Renal cortical epithelial cell (primary cell): ENCODE measurements around the gene CTAGE15. TPM values are rescaled to one million over a fixed set of nuclear protein-coding genes. Genes with fewer than 3 reads are reported as not detected.
"Not testable (repeated sequence)": the region's sequence is repeated elsewhere in the genome, so short reads cannot be mapped to it uniquely, and the experiment has no call there.

ENCODE experiments used
- DNase-seq: peaks from one replicate; pipeline ENCODE4 v3.0.0-alpha.2; 2011; ENCODE audit warnings: low read depth
- total RNA-seq: library from RNA; depleted of rRNA; stranded (reverse); fragments of >200 nt; gene quantifications from 2 replicates; pipeline ENCODE4 v1.2.3, GENCODE V29; 2014

The CTAGE15 gene
- 0.87 TPM in 1 of 2 replicates, not detected in the other for total RNA-seq

DNA sequence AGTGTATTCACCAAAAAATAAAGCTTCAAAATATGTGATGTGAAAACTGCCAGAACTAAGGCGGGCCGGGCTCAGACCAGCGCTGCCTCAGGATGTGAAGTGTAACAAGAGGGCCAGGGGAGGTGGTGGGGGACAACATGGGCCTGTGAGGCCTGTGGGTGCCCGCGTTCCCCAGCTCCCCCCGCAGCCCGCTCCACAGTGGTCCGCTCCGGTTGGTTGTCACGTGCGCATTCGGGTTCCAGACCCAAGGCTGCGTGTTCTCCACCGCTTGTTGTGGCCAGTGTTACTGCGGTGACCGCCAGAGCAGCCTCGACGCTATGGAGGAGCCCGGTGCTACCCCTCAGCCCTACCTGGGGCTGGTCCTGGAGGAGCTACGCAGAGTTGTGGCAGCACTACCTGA is at the start of gene CTAGE15:
TSS of gene CTAGE15 (plus strand) at position 301 of the 400 bp plus-strand sequence. CDS start at position 318, 17 bp downstream.
- DNase-seq, result not testable (repeated sequence)

- DNase-seq, result not testable (repeated sequence)
These were observed 49.2 kb upstream of the CTAGE15 start for GRCh38 chr7:143522309-143522916.

DNA sequence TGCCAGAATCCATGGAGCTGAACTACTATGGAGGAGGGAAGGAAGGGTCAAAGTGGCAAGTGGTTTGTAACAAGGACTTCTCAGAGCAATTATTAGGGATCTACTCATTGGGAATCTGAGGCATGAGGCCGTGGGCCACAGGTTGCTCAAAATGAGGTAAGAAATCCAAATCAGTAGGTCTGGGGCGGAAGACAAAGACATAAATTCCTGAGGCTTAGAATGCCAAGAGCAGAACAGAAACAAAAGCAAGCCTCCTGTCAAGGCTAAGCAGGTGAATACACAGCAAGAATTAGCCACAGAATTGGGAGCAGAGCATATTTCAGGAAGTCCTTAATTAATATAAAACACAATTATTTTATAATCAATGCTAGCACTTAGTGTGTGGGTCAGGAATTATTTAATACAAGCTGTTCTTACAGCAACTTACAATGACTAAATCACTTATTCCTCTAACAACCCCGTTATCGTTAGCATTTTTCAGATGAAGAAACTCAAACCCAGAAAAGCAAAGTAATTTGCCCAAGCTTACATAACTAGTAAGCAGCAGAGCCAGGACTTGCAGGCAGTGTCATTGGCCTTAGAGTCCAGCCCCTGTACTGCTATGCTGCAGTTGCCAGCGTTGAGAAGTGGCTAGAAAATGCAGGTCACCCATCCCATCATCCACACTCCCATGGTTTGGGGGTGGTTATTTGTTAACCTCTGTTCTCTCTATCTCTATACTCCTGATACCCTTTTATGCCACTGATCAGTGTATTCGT is 40.3 kb upstream of the CTAGE15 start:
- DNase-seq, result not testable (repeated sequence)

GRCh38 chr7:143531932-143532331 is 39.7 kb upstream of the CTAGE15 start:
- DNase-seq, result not testable (repeated sequence)

GRCh38 chr7:143533213-143533839 is 38.3 kb upstream of the CTAGE15 start:
- not testable (repeated sequence) for DNase-seq

DNA sequence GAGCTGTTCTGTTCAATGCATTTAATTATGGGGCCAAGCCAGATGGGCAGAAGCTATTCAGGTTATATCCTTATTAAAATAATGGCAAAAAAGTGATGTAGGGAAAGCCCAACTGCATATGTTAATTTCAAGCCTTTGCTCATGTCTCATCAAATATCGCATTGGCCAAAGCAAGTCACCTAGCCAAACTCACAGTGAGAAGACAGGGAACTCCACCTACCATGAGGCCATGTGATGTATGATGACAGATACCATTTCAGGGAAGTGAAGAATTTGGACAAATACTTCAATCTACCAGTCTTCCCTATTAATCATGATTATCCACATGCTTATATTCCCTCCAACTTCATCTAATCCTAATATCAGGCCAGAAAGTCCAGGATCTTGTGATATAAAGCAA is 35.2 kb upstream of the CTAGE15 start:
- not testable (repeated sequence) for DNase-seq

DNA sequence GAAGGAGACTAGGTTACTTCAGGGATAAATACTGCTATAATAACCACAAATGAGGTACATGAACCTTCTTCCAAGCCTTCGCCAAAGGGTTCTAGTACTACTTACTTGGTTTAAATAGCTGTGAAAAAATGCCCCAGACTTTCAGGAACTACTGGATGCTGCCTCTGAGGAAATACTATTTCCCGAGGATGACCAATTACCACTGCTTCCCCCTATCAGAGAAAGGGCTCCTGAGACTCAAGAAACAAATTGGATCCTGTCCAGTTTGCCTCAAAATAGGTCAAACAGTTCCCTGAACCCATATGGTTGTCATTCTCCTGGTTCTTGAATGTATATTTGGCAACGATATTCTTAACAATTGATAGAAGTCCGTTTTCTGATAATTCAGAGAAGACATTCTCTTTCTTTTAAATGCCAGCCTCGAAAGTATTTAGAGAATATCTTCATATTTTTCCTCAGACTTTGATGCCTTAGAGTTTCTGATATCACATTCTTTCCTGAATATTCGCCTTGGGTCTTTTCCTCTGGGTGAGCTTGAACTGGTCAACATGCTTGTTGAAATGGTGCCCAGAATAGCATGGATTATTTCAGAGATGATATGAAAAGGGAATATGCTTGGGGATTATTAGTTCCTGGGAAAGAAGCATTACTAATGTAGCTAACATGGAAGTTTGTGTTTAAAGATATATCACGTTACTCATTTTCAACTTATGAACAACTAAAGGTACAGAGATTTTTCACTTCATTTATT is 28.1 kb upstream of the CTAGE15 start:
- not testable (repeated sequence) for DNase-seq

GRCh38 chr7:143555968-143556367 is 15.6 kb upstream of the CTAGE15 start:
- not testable (repeated sequence) for DNase-seq

GRCh38 chr7:143563306-143563705 is 8.3 kb upstream of the CTAGE15 start:
- DNase-seq, result not testable (repeated sequence)

DNA sequence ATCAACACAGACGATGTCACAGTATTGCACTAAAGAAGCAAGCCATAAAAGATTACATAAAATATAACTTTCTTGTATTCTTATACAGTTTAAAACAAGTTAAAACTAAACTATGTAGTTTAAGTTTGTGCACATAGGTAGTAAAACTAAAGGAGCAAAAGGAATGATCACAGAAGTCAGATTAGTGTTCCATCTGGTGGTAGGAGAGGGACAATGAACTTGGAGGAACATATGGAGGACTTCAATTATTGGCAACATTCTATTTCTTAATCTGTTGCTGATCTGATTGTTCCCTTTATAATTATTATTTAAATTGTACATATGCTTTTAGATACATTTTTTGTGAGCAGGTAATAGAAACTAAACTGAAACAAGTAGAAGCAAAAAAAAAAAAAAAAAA is 5.6 kb upstream of the CTAGE15 start:
- DNase-seq, result not testable (repeated sequence)

DNA sequence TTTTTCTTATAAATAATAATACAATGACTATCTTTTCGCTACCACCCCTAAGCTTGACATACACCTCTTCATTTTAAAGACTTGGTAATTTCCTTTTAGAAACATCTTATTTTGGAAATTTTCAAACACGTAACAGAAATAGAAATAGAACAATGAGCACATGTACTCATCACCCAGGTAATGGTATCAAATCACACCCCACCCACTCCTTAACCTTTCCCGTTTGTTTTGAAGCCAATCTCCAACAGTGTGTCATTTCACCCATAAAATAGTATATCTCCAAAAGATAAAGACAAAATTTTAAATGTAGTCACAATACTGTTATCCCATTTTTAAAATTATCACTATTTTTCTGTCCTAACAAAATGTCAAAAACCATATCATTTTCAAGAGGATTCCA is 16.6 kb downstream of the CTAGE15 start:
- not testable (repeated sequence) for DNase-seq

DNA sequence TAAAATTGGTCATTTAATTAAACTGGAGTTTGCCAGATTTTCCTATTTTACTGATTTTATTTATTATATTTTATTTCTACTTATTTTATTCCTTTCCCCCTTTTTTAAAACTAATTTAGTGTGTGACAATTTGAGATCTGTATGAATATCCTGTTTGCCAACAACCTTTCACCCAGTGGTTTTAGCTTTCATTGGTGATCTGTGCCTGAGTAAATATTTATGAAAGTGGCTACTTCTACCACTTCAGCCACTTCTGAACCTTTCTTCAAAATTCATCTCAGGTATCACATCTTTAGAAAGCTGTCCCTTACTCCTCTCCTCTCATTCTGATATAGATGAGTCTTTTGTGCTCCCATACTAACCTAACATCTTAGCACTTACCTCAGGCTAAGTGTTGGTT is 18.3 kb downstream of the CTAGE15 start:
- not testable (repeated sequence) for DNase-seq

- not testable (repeated sequence) for DNase-seq
These were observed 26.5 kb downstream of the CTAGE15 start for GRCh38 chr7:143598086-143598485.

- not testable (repeated sequence) for DNase-seq
These were observed 31.9 kb downstream of the CTAGE15 start for GRCh38 chr7:143603549-143603948.

DNA sequence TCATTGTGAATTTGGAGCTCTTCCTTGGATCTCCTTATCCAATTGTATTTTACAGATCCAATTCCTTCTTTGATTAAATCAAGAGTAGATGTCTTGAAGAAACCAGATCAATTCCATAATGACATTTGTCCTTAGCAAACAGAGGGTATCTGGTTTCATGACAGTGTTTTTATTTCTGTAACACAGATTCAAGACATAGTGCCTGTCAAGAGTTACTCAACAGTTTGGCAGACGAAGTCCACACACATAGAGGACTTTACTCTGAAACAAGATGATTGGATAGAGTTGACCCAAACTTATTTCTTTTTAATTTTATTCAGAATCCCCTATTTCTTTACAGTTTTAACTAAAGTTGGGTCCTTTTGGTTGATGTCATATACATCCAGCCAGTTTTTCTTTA is 34.5 kb downstream of the CTAGE15 start:
- DNase-seq, result not testable (repeated sequence)

DNA sequence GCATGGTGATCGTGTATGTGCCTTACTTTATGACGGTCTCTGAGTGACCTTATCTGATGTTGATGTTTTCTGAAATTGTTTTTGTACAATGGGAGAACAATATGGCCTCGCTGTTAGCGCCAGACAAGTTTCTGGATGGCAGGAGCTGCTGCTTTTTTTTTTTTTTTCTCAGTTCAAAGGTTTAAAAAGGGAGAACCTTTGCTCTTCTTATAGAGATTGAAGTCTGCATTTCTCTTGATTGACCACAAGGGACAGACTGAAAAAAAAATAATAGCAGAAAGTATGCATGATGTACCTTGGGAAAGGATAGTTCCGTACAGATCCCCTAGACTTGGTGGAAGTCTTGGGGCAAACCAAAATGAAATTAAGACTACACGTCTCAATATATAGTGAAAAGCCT is 43.9 kb downstream of the CTAGE15 start:
- not testable (repeated sequence) for DNase-seq

DNA sequence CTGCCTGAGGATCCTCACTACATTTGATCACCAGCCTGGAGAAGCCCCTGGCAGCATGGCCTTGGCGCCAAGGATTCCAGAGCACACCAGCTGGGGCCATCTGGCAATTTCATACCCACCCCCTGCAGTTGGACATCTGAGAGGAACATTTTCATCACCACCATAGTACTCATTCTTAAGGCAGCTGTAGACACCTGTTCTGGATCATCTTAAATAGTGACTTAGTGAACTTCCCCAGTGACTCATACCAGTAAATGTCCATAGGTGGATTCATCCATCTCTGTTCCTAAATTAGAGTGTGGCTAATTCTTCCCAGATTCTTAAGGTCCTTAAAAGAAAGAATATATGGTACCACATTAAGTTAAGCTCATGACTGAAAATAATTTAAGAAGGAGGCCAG is 45.6 kb downstream of the CTAGE15 start:
- not testable (repeated sequence) for DNase-seq

DNA sequence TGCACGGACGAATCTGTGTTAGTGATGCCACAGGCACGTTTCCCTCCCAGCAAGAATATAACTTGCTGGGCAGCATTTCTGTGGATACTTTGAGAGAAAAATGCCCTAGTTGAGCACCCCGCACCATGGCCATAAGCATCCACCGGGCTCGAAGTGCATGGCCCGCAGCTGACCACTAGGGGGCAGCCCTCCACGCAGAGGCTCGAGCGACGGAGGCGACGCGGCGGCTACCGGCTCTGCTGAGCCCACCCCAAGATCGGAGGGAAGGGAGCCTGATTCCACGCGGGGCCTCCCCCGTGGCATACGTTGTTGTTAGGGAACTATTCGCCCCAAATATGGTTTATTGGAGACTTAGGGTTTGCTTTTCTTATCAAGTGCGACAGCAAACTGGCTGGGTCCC is 48.5 kb downstream of the CTAGE15 start:
- not testable (repeated sequence) for DNase-seq

DNA sequence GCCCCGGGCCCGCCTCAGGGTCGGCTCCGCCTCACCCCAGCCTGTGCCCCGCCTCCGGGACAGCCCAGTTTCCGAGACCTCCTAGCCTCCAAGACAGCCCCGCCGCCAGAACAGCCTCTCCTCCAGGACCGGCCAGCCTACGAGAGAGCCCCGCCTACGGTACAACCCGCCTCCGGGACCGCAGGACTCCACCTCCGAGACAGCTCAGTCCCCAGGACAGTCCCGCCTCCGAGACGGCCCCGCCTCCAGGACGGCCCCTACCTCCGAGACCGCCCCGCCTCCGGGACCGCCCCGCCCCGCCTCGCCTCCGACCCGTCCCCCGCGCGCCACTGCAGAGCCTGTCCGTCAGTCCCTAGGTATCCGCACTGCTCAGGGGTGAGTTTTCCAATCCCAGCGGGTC is 49.0 kb downstream of the CTAGE15 start, which contains the start of gene TCAF2:
TSS of gene TCAF2 (plus strand) at position 329 of the 400 bp plus-strand sequence.
- DNase-seq, result not testable (repeated sequence)

GRCh38 chr7:143621175-143621574 is 49.6 kb downstream of the CTAGE15 start:
- not testable (repeated sequence) for DNase-seq

- DNase-seq, result not testable (repeated sequence)
These were observed 50.5 kb downstream of the CTAGE15 start for GRCh38 chr7:143622130-143622529.
